Omental fat pad (tissue), 4 donors: ENCODE measurements around the gene ANXA4. TPM values are rescaled to one million over a fixed set of nuclear protein-coding genes. Genes with fewer than 3 reads are reported as not detected.

Source experiments
- ATAC-seq: fragments of 150-250 bp; one replicate; pipeline ENCODE4 v1.9.1; 2016; ENCODE audit warnings: mild to moderate bottlenecking, moderate library complexity; ENCODE audit not compliant: low FRiP score
- DNase-seq: peaks from one replicate; pipeline ENCODE4 v3.0.0-alpha.2; 2019; ENCODE audit warnings: low spot score
- total RNA-seq, 4 donors: library from RNA; depleted of rRNA; stranded (reverse); fragments of >200 nt; gene quantifications; one replicate each; pipeline ENCODE4 v1.1.0, GENCODE V29; 2016
- TF ChIP-seq, protein P1 (sequence below), 3 donors: fragments of 450-650 bp; IDR thresholded peaks; one replicate each; pipeline ENCODE4 v1.5.1; 2016 to 2017; ENCODE audit warnings: antibody characterized with exemption in 3 of 3, mild to moderate bottlenecking in 3 of 3, moderate library complexity in 2 of 3

ANXA4 gene
- total RNA-seq, 4 donors from 2014 or later: 36.6 to 52.3 (median 40.7) TPM

DNA sequence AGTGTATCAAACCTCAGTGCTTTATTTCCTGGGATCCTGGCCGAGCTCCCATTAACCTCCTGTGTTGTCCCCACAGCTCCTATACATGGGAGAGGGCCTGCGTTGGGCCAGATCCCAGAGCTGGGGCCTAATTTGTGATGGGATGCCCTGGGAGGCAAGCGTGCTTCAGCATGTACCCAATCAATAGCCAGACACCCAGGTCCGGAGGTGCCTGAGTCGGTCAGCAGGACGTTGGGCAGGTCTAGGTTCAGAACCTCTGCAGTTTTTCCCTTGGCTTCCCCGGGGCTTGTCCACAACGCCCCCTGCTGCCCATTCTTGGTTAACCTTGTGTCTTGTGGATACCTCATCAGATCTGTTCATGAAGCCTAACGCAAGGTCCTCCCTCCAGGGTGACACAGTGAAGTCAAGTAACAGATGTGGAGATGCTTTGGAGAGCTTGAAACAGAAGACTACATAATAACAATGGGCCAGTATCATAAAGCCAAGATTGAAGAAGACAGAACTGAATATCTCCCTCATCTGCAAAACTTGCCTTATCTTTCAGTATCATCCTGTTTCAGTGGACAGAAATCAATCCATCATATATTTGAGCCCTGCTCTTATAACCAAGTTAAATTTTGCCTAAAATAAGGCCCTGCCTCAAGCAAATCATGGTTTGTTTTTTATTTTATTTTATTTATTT lies 27.3 kb upstream of the ANXA4 start:
- ATAC-seq (peak; percentile 88), DNase-seq (peak; percentile 98)
- TF ChIP-seq, protein P1, sequence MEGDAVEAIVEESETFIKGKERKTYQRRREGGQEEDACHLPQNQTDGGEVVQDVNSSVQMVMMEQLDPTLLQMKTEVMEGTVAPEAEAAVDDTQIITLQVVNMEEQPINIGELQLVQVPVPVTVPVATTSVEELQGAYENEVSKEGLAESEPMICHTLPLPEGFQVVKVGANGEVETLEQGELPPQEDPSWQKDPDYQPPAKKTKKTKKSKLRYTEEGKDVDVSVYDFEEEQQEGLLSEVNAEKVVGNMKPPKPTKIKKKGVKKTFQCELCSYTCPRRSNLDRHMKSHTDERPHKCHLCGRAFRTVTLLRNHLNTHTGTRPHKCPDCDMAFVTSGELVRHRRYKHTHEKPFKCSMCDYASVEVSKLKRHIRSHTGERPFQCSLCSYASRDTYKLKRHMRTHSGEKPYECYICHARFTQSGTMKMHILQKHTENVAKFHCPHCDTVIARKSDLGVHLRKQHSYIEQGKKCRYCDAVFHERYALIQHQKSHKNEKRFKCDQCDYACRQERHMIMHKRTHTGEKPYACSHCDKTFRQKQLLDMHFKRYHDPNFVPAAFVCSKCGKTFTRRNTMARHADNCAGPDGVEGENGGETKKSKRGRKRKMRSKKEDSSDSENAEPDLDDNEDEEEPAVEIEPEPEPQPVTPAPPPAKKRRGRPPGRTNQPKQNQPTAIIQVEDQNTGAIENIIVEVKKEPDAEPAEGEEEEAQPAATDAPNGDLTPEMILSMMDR (IDR thresholded peaks at IDR 0.05): peak in 1 of 3 donors; percentile 71

DNA sequence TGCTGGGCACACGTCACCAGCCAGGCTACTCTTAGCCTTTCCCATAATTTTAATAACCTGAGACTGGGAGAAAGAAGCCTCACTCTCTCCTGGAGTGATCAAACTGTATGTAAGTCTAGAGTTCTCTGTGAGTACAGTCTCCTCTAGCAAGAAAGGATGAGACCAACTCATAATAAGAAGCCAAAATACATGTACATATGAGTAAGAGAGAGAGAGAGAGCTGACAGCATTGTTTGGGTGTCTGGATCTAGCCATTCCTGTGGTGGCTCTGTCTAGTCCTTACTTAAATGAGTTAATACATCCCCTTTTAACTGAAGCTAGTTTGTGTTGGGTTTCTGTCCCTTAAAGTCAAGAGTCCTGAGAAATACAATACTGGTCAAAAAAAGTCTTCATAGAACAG lies 26.0 kb upstream of the ANXA4 start:
- ATAC-seq (no peak), DNase-seq (no peak)
- TF ChIP-seq, protein P1 (IDR thresholded peaks at IDR 0.05): no peak

DNA sequence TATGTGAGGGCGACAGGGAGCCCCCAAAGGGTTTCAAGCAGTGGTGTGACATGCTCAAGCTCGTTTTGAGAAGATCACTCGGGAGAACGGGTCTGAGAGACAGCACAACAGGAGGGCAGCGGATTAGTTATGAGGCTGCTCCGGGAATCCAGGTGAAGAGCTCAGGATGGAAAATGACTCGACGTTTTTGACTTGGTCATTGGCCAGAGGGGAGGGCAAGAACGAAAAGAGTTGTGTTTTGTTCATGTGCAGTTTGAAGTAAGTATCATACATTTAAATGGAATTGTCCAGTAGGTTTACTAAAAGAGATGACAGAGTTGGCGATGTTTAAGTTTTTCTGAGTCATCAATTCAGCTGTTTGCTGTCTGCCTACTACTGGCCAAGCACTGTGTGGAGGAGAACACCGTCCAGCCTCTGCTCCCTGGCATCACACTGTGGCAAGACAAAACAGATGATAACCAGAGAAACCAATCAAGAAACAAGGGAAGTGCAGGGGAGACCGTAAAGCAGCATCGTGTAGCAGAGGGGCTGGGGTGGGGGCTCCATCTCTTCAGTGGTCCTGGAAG lies 25.3 kb upstream of the ANXA4 start:
- ATAC-seq (no peak), DNase-seq (no peak)
- TF ChIP-seq, protein P1 (IDR thresholded peaks at IDR 0.05): no peak

DNA sequence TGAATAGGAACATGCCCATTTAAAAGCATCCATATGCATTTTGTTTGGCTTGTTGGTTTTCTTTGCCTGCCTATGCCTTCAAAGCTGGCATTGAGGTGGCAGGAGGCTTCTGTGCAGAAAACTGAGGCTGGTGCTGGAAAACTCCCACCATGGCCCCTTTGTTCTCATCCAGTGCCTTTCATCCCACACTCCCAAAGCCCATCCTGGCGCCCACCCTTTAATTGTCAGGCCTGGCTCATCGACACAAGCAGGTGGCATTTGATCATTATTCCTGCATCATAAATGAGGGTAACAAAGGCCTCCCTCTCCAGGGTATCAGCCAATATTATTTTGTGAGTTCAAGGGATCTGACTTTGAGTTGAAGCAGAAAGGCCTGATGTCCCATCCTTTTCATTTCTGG lies 24.7 kb upstream of the ANXA4 start:
- no peak for ATAC-seq
- DNase-seq: no peak
- TF ChIP-seq, protein P1 (IDR thresholded peaks at IDR 0.05): no peak

DNA sequence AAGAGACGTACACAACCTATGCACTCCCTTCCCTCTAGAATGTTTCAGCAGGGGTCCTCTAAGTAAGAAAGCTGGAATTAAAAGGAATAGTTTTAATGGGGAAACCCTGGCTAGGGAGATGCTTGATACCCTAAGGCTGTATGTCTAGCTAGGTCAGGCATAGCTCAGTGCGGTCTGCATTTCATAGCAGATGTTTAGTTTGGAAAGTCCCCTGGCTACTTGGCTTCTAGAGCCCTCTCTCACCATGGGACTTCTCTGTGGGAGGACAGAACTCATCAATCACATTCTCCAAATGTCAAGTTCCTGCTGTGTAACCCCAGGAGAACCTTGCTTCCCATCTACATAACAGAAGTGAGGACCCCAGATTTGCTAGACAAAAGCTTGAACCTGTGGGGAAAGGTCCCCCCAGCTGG lies 24.1 kb upstream of the ANXA4 start:
- no peak for ATAC-seq
- DNase-seq: no peak
- TF ChIP-seq, protein P1 (IDR thresholded peaks at IDR 0.05): no peak

DNA sequence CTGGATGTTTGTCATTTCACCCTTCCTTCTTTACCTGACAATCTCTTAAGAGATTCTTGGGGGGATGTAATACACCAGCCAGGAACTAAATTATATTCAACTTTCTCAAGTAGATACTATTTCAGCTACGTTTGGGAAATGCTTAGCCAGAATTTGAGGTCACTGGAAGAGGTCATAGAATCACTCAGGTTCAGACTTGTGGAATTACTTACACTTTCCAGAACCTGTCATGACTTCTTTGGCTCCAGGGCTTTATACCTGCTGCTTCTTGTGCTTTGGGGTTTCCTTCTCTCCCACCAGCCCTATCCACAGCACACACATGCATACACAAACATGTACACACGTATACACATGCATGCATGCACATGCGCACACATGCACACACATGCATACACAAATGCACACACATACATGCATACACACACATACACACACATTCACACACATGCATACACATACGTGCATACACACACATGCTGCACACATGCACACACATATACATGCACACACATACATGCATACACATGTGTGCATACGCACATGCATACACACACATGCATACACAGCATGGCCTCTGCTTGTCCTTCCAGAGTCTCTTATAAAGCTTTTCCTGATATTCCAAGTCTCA lies 23.5 kb upstream of the ANXA4 start:
- ATAC-seq (no peak), DNase-seq (no peak)
- TF ChIP-seq, protein P1 (IDR thresholded peaks at IDR 0.05): no peak
